Spleen (tissue), 11 donors: ENCODE results near the gene GNL3. TPM values are rescaled to one million over a fixed set of nuclear protein-coding genes. Genes with fewer than 3 reads are reported as not detected.

Experiments
- DNase-seq: peaks from one replicate; pipeline ENCODE4 v3.0.0-alpha.2; 2020
- H3K27ac ChIP-seq, 8 donors: fragments of 200-600 bp; sonication (generic) in 7 of 8; 1 replicate in 4 of 8; 2 replicates in 4 of 8; pipeline versions ENCODE4 v1.5.0 to v1.8.0; 2016 to 2021; ENCODE audit warnings: inconsistent platforms in 4 of 8, mild to moderate bottlenecking in 4 of 8, moderate library complexity in 1 of 8
- H3K27me3 ChIP-seq, 7 donors: fragments of 200-600 bp; sonication (generic) in 6 of 7; replicated peaks in 1 of 7; 1 replicate in 4 of 7; 2 replicates in 3 of 7; pipeline versions ENCODE4 v1.5.0 to v1.8.0; 2016 to 2021; ENCODE audit warnings: inconsistent platforms in 3 of 7, mild to moderate bottlenecking in 1 of 7
- H3K36me3 ChIP-seq, 6 donors: fragments of 200-600 bp; sonication (generic) in 5 of 6; 1 replicate in 4 of 6; 2 replicates in 2 of 6; pipeline versions ENCODE4 v1.5.0 to v1.8.0; 2016 to 2021; ENCODE audit warnings: inconsistent platforms in 2 of 6
- H3K4me1 ChIP-seq, 6 donors: fragments of 200-600 bp; sonication (generic) in 5 of 6; 1 replicate in 3 of 6; 2 replicates in 3 of 6; pipeline versions ENCODE4 v1.5.0 to v1.8.0; 2016 to 2021; ENCODE audit warnings: inconsistent platforms in 3 of 6
- H3K4me3 ChIP-seq, 8 donors: fragments of 200-600 bp; sonication (generic) in 7 of 8; 1 replicate in 4 of 8; 2 replicates in 4 of 8; pipeline versions ENCODE4 v1.5.0 to v1.8.0; 2016 to 2021; ENCODE audit warnings: inconsistent platforms in 4 of 8, mild to moderate bottlenecking in 4 of 8, moderate library complexity in 2 of 8
- H3K9me3 ChIP-seq, 8 donors: fragments of 200-600 bp; sonication (generic) in 7 of 8; 1 replicate in 4 of 8; 2 replicates in 4 of 8; pipeline versions ENCODE4 v1.5.0 to v1.8.0; 2016 to 2021; ENCODE audit warnings: inconsistent platforms in 4 of 8
- CTCF ChIP-seq, 11 experiments: fragments of 200-600 bp in 7 of 11; fragments of 450-650 bp in 4 of 11; sonication (generic) in 4 of 11; IDR thresholded peaks in 8 of 11; conservative IDR thresholded peaks in 3 of 11; 1 replicate in 7 of 11; 2 replicates in 4 of 11; pipeline versions ENCODE4 v1.4.0 to v1.8.0; 2016 to 2021; ENCODE audit warnings: antibody characterized with exemption in 11 of 11, inconsistent platforms in 4 of 11, mild to moderate bottlenecking in 1 of 11
- POLR2A ChIP-seq, 3 donors: fragments of 450-650 bp; IDR thresholded peaks; one replicate each; pipeline ENCODE4 v1.5.1; 2017; ENCODE audit warnings: antibody characterized with exemption in 3 of 3, mild to moderate bottlenecking in 1 of 3
- POLR2AphosphoS5 ChIP-seq, 3 donors: sonication (generic); formaldehyde crosslinking; IDR thresholded peaks; one replicate each; pipeline ENCODE4 v1.5.1; 2017; ENCODE audit warnings: antibody characterized with exemption in 3 of 3
- WGBS, 5 donors: extraction: QIAGEN DNeasy Blood & Tissue Kit in 3 of 5; methylation state at CpG; one replicate each; pipeline versions ENCODE4 v1.1.5 to v1.1.7; 2013 to 2018; 5-methylcytosine and 5-hydroxymethylcytosine counted together
- intact Hi-C: fragments of 100-400 bp; cut with DNase I; formaldehyde crosslinking; loops from one replicate; pipeline ENCODE4 v1.15.0; 2023; ENCODE audit warnings: low total_unique reads
- polyA plus RNA-seq, 3 donors: library from polyadenylated mRNA; stranded (reverse); fragments of 200-250 nt; gene quantifications; one replicate each; pipeline ENCODE4 v1.2.1, GENCODE V29; 2013
- total RNA-seq, 7 donors: library from RNA; depleted of rRNA in 3 of 7; stranded (reverse); fragments of >200 nt in 3 of 7; fragmentation: NEBNext Ultra II Directional in 4 of 7; extraction: Animal tissue kit (Norgen Biotek cat#: 25700) in 4 of 7; gene quantifications; one replicate each; pipeline versions ENCODE4 v1.1.0 to v1.2.1, GENCODE V29; 2016 to 2021
- donor health status: healthy with polysubstance abuse.
- donor health status: DM: no; HTN: no; CAD: no; lungs with moderate emphysema.
- donor health status: DM: no; HTN: no; CAD: no.
- donor health status: Bipolar disorder and iron deficiency.
- donor health status: healthy.
- donor health status: DM: no; HTN: no; CAD: no.
- donor health status: DM: yes; HTN: yes; CAD: no.

The GNL3 gene
- total and polyA plus RNA-seq, 10 donors, result 49.8 to 87.8 (median 67.7) TPM

- WGBS, 5 donors, result 86 to 98% (median 95%) methylated on average over 10 of the region's 10 CpGs
- H3K27ac ChIP-seq, result no peak overlapping the region
- TF ChIP-seq POLR2A (IDR thresholded peaks at IDR 0.05) (no peak), POLR2AphosphoS5 (IDR thresholded peaks at IDR 0.05) (no peak), CTCF (IDR thresholded peaks at IDR 0.05 in 8 of 11, conservative IDR thresholded peaks at IDR 0.05 in 3 of 11) (no peak)
- intact Hi-C loops, result no loop called here
- peaks cover 0 to 43% (median 26%) of the 10 kb centered on the region in 8 donors for H3K9me3 ChIP-seq
- H3K36me3 ChIP-seq, result peaks cover 0 to 99% (median 63%) of the 10 kb centered on the region in 6 donors
- H3K4me1 ChIP-seq, result no peaks in the 10 kb centered on the region
- DNase-seq, result no peak
- no peak overlapping the region for H3K4me3 ChIP-seq
- no peaks in the 10 kb centered on the region for H3K27me3 ChIP-seq
Observed at GRCh38 chr3:52733256-52733891, 47.5 kb downstream of the GNL3 start.

GRCh38 chr3:52739730-52740129 is 53.9 kb downstream of the GNL3 start:
- Histone ChIP-seq H3K9me3 (no peaks in the 10 kb centered on the region), H3K4me3 (no peak overlapping the region), H3K36me3 (peaks cover 2 to 100% (median 80%) of the 10 kb centered on the region in 6 donors), H3K4me1 (no peaks in the 10 kb centered on the region), H3K27ac (no peak overlapping the region), H3K27me3 (no peaks in the 10 kb centered on the region)
- DNase-seq, result no peak
- WGBS, 5 donors, result 87 to 97% (median 91%) methylated on average over 1 of the region's 1 CpG
- intact Hi-C loops, result no loop called here
- TF ChIP-seq CTCF (IDR thresholded peaks at IDR 0.05 in 8 of 11, conservative IDR thresholded peaks at IDR 0.05 in 3 of 11) (no peak), POLR2A (IDR thresholded peaks at IDR 0.05) (no peak), POLR2AphosphoS5 (IDR thresholded peaks at IDR 0.05) (no peak)

- intact Hi-C loops, result no loop called here
- TF ChIP-seq CTCF (IDR thresholded peaks at IDR 0.05 in 8 of 11, conservative IDR thresholded peaks at IDR 0.05 in 3 of 11) (peak in 10 of 11 experiments; percentile 16 to 63 (median 50)), POLR2AphosphoS5 (IDR thresholded peaks at IDR 0.05) (no peak), POLR2A (IDR thresholded peaks at IDR 0.05) (no peak)
- H3K4me1 ChIP-seq, result no peaks in the 10 kb centered on the region
- H3K9me3 ChIP-seq, result no peaks in the 10 kb centered on the region
- WGBS, 5 donors, result 74 to 95% (median 92%) methylated on average over 3 of the region's 3 CpGs
- no peak for DNase-seq
- H3K27me3 ChIP-seq, result no peaks in the 10 kb centered on the region
- no peak overlapping the region for H3K4me3 ChIP-seq
- H3K36me3 ChIP-seq, result peaks cover 7 to 100% (median 88%) of the 10 kb centered on the region in 6 donors
- H3K27ac ChIP-seq, result no peak overlapping the region
Observed at GRCh38 chr3:52742418-52743041, 56.7 kb downstream of the GNL3 start.

- Histone ChIP-seq H3K27me3 (no peaks in the 10 kb centered on the region), H3K9me3 (no peaks in the 10 kb centered on the region), H3K4me3 (no peak overlapping the region), H3K36me3 (peaks cover 7 to 100% (median 87%) of the 10 kb centered on the region in 6 donors), H3K4me1 (no peaks in the 10 kb centered on the region), H3K27ac (no peak overlapping the region)
- intact Hi-C loops, result no loop called here
- TF ChIP-seq POLR2A (IDR thresholded peaks at IDR 0.05) (no peak), CTCF (IDR thresholded peaks at IDR 0.05 in 8 of 11, conservative IDR thresholded peaks at IDR 0.05 in 3 of 11) (no peak), POLR2AphosphoS5 (IDR thresholded peaks at IDR 0.05) (no peak)
- no peak for DNase-seq
- 92 to 99% (median 95%) methylated on average over 5 of the region's 5 CpGs for WGBS, 5 donors
Observed at GRCh38 chr3:52743152-52743551, 57.3 kb downstream of the GNL3 start.
